NCI-H526 treated with DMSO at 0.1 percent for 48 hours (cell line): ENCODE results near the gene EFCAB7.
A peak's percentile ranks its signal among the peaks of the same experiment; 100 is the strongest.

ENCODE experiments used
- DNase-seq: peaks from one replicate; lab custom pipeline; 2025; lab: John Stamatoyannopoulos, UW

EFCAB7 gene

DNA sequence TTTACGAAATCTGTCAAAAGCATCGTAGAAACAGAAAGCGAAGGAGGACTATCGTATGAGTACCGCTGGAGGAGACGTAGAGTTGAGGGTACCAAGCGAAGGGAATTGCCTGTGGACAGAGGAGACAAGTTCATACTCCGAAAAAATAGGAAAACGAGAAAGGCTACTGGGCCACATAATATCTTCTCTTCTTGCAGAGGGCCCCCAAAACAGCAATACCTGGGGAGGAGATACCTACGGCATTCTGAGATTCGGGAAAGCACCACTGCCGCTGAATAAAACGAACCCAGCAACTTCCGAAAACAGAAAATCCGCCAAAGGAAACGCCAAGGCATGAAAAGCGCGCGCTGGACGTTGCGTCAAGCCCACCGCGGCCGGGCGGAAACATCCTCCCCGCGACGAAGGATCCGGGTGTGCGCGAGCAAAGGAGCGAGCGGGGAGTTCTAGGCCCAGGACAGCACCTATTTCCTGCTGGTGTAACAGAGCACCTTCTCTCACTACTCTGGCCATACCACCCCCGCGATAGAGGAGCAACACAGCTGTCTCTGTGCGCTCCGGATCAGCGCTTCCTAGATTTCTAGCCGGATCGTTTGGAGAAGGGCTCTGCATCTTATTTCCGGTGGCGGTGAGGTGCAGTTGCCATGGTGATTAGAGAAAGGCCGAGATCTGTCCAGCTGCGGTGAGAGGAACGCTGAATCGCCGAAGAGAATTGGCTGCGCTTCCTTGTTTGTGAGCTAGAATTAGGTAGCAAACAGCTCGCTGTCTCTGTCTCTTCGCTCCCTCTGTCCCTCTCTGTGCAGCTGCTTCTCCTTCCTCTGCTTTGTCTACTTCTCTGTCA, at the start of gene EFCAB7, which contains the start of gene ITGB3BP:
Gene EFCAB7 (plus strand): TSS at position 635 of the 838 bp plus-strand sequence. CDS start 2,048 bp downstream, outside the sequence.
Gene ITGB3BP (minus strand): TSS at position 335 of the 838 bp plus-strand sequence. CDS start 92 bp downstream, at position 243.
- peak; percentile 97 for DNase-seq

- no peak for DNase-seq
These were observed 47.6 kb upstream of the EFCAB7 start for GRCh38 chr1:63475761-63476160.

DNA sequence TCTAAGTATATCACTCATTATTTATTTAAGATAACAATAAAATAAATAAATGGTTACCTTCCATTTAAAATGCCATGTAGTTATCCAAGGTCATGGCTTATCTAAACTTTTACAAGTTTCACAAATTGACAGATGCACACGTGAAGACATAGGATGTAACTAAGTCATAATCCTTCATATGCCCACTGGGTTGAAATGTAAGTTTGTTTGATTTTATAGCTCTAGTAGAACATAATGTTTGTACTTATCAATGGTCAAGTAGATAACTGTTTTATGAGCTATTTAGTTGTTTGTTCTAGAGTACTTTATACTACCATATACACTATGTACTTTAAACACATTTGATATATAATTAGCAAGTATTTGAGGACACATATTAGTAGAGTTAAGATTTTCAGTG, 43.3 kb upstream of the EFCAB7 start:
- DNase-seq = no peak

GRCh38 chr1:63486629-63487028, 36.7 kb upstream of the EFCAB7 start:
- DNase-seq = no peak

DNA sequence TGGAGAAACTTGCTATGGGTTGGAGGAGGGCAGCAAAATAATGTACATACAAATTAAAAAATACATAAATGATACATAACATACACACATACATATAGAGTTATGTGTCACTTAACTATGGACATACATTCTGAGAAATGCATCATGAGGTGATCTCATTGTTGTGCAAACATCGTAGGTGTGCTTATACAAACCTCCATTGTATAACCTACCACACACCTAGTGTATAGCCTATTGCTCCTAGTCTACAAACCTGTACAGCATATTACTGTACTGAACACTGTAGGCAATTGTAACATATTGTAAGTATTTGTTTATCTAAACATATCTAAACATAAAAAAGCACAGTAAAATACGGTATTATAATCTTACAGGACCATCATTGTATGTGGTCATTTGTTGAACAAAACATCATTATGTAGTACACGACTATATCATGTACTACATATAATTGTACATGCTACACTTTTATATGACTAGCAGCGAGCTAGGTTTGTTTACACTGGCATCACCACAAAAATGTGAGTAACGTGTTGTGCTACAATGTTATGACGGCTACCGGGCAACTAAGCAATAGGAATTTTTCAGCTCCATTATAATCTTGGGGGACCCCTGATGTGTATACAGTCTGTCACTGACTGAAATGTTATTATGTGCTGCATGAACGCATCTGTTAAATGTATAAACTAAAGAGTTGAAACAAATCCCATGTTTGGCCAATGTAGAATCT, 35.8 kb upstream of the EFCAB7 start:
- DNase-seq = no peak

- no peak for DNase-seq
These were observed 25.7 kb upstream of the EFCAB7 start for GRCh38 chr1:63497577-63497976.

- no peak for DNase-seq
These were observed 25.2 kb upstream of the EFCAB7 start for GRCh38 chr1:63498106-63498505.

- no peak for DNase-seq
These were observed 22.1 kb upstream of the EFCAB7 start for GRCh38 chr1:63501256-63501655.

DNA sequence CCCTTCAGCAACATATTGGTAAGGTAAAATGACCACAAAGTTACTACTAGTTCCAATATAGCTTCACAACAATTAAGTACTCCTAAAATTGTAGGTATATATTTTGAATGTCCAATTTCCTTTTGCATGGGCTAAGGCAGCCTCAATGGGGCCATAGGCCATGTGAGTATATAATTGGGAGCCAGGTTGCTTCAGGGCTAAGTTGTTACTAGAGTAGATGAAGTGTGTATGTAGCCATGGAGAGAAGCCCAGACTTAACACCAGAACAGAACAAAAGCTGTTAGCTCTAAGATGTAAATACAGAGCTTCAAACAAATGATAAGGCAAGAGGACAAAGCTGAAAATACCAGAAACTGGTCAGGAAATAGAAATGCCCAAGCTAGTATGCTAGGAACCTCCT, 16.5 kb upstream of the EFCAB7 start:
- DNase-seq = no peak

DNA sequence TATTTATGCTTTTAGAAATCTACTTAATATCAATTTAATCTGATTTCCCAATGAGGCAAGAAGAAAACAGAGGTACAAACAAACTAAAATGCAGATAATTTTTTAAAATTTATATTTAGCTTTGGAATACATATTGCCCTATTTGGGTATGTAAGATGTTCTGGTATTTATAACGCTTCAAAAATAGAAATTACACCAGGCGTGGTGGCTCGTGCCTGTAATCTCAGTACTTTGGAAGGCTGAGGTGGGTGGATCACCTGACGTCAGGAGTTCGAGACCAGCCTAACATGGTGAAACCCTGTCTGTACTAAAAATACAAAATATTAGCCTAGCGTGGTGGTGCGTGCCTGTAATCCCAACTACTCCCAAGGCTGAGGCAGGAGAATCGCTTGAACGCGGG, 13.6 kb upstream of the EFCAB7 start:
- DNase-seq = no peak

DNA sequence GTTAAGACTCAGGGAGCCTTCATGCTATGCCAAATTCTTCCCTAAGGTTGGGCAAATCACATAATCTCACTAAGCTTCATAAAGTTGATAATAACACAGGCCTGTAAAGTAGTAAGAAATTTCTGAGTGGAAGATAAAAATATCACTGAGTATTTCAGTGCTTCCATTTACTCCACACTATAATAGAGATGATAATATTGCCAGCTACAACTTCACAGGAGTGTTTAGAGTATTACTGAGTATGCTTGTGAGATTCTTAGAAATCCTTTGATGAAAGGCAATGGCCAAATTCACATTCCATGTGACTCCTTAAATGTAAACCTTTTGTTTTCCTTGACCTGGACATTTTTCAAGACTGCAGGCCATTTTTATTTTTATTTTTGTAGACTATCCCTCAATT, 10.7 kb upstream of the EFCAB7 start:
- DNase-seq = no peak

DNA sequence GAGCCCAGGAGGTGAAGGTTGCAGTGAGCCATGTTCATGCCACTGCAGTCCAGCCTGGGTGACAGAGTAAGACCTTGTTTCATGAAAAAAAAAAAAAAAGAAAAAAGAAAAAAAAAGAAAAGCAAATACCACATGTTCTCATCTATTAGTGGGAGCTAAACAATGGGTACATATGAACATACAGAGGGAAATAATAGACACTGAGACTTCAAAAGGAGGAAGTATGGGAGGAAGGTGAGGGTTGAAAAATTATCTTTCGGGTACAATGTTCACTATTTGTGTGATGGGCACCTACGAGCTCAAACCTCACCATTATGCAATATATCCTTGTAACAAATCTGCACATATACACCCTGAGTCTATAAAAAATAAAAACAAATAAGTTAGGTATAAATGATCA, 6.7 kb upstream of the EFCAB7 start:
- DNase-seq = no peak

DNA sequence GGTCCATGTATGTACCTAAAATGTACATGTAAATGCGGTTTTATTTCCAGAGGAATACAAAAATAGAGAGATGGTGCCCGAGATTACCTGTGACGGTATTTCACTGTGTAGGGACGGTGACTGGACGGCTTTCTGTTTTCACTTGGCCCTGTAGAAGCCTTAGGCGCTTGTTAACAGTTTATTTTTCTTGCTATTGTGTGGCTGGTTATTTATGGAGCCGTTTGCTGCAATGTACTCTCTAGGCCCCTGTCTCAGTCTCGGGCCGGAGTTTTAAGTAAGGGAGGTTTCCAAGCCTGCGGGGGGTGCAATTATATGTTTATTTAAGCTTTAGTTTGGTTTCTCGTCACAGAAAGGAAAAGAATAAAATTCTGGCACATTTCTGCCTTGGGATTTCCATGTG, 413 bp downstream of the EFCAB7 start:
- no peak for DNase-seq

DNA sequence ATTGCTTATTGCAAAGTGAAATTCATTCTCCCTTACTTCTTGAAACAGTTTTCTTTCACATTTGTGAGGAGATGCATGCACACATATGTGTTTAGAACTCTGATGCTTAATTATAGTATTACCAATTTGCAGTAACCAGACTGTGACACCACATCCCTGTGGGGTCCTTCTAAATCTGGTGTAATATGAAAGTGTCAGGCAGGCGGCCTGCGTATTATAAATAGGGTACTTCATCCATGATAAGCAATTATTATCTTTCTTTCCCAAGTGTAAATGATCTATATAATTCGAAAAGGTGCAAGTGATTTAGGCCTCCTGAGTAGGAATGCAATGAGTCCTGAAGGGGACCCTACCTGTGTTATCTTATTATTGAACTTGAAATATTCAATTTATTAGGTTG, 876 bp downstream of the EFCAB7 start:
- no peak for DNase-seq

DNA sequence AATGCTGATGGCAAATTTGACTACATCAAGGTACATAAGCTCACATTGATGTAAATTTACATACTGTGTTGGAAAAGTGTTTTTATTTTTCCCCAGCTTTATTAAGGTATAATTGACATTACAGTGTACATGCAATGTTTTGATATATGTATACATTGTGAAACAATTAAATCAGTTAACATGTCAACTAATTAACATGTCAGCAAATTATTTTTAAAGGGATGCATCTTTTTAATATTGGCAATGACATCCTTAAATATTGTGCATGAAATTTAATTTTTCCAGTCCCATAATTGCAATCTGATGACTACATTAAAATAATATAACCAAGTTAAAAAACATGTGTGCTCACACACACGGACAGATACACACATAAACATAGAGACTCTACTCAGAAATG, 9.4 kb downstream of the EFCAB7 start:
- no peak for DNase-seq

DNA sequence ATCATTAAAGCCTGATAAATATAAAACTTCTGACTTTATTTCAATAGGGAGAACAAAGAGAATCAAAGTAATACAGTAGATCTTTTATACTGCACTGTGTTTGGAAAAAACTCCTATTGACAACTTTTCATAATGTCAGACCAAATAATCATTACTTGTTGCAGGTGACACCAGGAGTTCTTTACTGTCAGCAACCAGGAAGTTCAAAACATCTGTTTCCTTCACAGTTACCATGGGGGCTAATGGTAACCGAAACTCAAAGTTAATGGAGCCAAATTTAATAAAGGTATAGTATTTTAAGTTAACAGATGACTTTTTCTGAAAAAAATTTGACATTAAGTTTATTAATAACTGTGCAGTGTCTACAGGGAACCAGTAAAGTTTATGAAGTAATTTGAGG, 10.6 kb downstream of the EFCAB7 start:
- no peak for DNase-seq

GRCh38 chr1:63534406-63534805, 11.1 kb downstream of the EFCAB7 start:
- no peak for DNase-seq

GRCh38 chr1:63537006-63537405, 13.7 kb downstream of the EFCAB7 start:
- DNase-seq = no peak

- no peak for DNase-seq
These were observed 14.6 kb downstream of the EFCAB7 start for GRCh38 chr1:63537940-63538339.

DNA sequence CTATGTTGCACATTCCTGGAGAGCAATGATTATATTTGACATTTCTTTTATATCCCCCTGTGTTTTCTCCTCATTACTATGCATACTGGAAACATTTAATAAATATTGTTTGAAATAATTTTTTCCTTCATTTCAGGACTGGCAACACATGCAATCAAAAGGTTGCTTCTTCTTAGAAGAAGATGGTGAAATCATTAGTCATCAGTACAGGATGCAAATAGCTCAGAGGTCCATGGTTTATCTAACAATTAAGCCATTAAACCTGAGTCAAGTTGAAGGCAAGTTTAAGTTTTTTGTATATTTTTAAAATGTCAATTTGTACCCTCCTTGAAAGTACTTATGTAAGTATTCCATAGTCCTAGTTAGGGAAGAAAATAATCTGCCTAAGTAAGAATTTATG, 22.5 kb downstream of the EFCAB7 start:
- no peak for DNase-seq

GRCh38 chr1:63547621-63548294, 24.4 kb downstream of the EFCAB7 start:
- no peak for DNase-seq

DNA sequence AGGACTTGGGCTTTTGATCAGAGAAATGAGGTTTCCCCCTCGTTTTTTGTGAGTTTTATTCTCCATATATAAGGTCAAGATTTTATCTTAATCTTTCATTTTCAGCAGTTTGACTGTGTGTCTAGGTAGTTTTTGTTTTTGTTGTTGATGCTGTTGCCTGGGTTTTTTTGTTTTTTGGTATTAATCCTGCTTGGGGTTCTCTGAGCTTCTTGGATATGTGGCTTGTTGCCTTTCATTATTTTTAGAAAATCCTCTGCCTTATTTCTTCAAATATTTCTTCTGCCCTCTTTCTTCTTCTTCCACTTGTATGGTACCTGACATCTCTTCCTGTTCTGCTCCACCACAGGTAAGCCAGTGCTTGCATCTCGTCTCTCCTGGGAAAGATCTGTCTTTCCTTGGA, 25.0 kb downstream of the EFCAB7 start:
- no peak for DNase-seq

GRCh38 chr1:63548877-63549276, 25.6 kb downstream of the EFCAB7 start:
- DNase-seq = no peak
